GM12891 (cell line): ENCODE data around the gene EVI5L.

Experiments
- DNase-seq: peaks from one replicate; pipeline ENCODE4 v3.0.0; 2011; ENCODE audit warnings: low spot score; ENCODE audit not compliant: insufficient read length
- FAIRE-seq: peaks from 2 replicates; lab custom pipeline; 2011; peaks lifted over from hg19 to GRCh38; lab: Jason Lieb, UNC
- PAX5 ChIP-seq: IDR thresholded peaks from 2 replicates; pipeline ENCODE4 v1.6.1; 2011; ENCODE audit warnings: low read length, moderate library complexity, mild to moderate bottlenecking; ENCODE audit not compliant: insufficient read depth, severe bottlenecking
- POLR2A ChIP-seq: IDR thresholded peaks from 2 replicates; pipeline ENCODE4 v1.6.1; 2011; ENCODE audit warnings: low read depth, low read length, control low read depth
- POLR2AphosphoS5 ChIP-seq: IDR thresholded peaks from 2 replicates; pipeline ENCODE4 v1.6.1; 2011; ENCODE audit warnings: low read depth, low read length, control low read depth
- POU2F2 ChIP-seq: IDR thresholded peaks from 2 replicates; pipeline ENCODE4 v1.6.1; 2011; ENCODE audit warnings: low read depth, mild to moderate bottlenecking, control low read depth, low read length, moderate library complexity
- SPI1 ChIP-seq: IDR thresholded peaks from 2 replicates; pipeline ENCODE4 v1.6.1; 2011; ENCODE audit warnings: low read depth, low read length, control low read depth
- TAF1 ChIP-seq: IDR thresholded peaks from 2 replicates; pipeline ENCODE4 v1.6.1; 2011; ENCODE audit warnings: low read depth, low read length, control low read depth

EVI5L gene

DNA sequence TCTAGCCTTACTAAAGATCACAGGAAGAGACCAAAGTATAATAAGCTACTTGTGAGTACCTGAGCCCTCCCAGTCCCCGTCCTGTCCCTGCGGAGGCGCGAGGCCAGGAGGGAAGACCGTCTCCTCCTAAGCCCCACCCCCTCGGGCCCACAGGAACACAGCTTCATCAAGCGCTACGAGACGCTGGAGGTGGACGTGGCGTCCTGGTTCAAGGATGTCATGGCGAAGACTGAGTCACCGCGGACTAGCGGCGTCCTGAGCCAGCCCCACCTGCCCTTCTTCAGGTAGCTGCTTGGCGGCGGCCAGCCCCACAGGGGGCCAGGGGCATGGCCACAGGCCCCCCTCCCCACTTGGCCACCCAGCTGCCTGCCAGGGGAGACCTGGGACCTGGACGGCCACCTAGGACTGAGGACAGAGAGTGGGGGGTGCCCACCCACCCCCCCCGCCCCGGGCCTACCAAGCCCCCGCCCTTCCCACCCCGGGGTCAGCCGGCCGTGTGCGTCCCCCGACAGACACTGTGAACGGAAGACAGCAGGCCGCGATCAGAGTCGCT lies 82.2 kb downstream of the EVI5L start:
- TF ChIP-seq SPI1 (no peak), POLR2A (no peak), TAF1 (no peak), POLR2AphosphoS5 (no peak), PAX5 (no peak), POU2F2 (no peak)
- FAIRE-seq (no peak), DNase-seq (no peak)

DNA sequence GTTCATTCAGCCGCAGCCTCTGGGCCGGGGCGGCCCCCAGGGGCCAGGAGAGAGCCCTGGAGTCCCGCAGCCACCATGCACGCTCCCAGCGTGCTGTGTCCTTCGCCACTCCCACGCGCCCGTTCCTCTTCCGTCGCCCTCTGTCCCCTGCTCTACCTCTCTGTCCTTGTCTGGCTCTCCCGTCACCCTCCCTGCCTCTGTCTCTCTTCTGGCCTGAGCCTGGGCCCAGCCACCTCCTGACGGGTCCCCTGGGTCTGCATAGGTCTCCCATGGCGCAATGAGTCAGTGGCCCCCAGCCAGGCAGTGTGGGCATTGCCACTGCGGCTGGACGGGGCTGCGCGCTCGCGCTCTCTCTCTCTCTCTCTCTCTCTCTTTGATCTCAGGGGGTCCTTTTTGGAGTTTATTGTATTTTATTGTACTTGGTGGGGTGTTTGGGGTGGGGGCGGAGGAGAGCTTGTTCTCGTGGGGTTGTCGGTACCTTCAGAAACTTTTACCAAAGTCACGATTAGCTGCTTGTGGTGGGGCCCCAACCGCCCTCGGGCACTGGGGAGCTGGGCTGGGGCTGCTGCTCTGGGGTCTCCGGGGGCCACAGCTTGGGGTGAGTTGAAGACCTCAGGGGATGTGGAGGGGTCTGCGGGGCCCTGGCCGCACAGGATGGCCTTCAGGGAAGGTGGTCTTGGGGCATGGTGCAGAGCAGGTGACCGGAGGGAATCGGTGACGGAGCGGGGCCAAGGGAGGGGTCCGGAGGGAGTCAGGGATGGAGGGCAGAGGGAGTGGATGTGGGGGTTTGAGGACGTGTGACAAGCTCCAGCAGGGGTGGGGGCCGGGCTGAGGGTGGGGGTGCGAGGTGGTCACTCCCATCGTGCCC lies 82.9 kb downstream of the EVI5L start:
- FAIRE-seq (no peak), DNase-seq (no peak)
- TF ChIP-seq SPI1, result no peak
- no peak for TF ChIP-seq POU2F2
- no peak for TF ChIP-seq TAF1
- no peak; the same call in 1 of the 2 replicates for TF ChIP-seq POLR2A
- TF ChIP-seq PAX5, result no peak

DNA sequence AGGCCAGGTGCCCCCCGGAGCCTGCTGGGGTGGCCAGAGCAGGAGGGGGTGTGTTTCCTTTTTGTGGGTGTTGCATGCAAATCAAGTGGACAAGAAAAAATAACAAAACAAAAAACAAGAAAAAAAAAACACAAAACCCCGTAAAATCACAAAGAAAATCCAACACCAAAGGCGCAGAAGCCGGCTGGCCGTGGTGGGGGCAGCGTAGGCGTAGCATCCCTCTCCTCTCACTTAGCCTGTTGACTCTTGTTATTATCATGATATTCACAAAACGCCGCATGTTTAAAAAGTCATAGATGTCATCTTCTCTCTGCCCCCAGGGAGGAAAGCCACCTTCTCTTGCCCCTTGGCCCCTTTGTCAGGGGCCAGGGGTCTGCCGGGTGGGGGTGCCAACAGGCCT lies 83.6 kb downstream of the EVI5L start:
- no peak for FAIRE-seq

GRCh38 chr19:7914099-7914498 lies 84.1 kb downstream of the EVI5L start:
- TF ChIP-seq SPI1 (no peak), PAX5 (no peak), POU2F2 (no peak), TAF1 (no peak)
- DNase-seq (no peak), FAIRE-seq (no peak)

More for the DNA sequence above, 83.6 kb downstream of the EVI5L start:
- TF ChIP-seq POLR2A (no peak), POU2F2 (no peak), PAX5 (no peak), POLR2AphosphoS5 (no peak), TAF1 (no peak), SPI1 (no peak)
- DNase-seq, result no peak
